WTC11 (cell line): ENCODE results near the gene INPP4B. TPM values are rescaled to one million over a fixed set of nuclear protein-coding genes. Genes with fewer than 3 reads are reported as not detected.

Experiments used
- ATAC-seq: fragments of 200-7000 bp; cut with Tn5 transposase; 2 replicates; pipeline ENCODE4 v1.10.0; 2021; ENCODE audit warnings: mild to moderate bottlenecking, moderate library complexity
- CTCF ChIA-PET: fragments of 300-600 bp; sonication (Branson Sonifier 250); formaldehyde crosslinking; loops from one replicate; lab custom pipeline; 2021; ENCODE audit warnings: antibody characterized with exemption; lab: Charles Lee
- POLR2A ChIA-PET: fragments of 350-600 bp; sonication (Branson Sonifier 250); formaldehyde crosslinking; loops from one replicate; lab custom pipeline; 2021; ENCODE audit warnings: antibody characterized with exemption; lab: Charles Lee
- DNase-seq: peaks from one replicate; pipeline ENCODE4 v3.0.0; 2021; ENCODE audit warnings: low spot score
- H3K27ac Mint-ChIP-seq: 2 replicates; pipeline ENCODE4 v1.8.0; 2021; ENCODE audit warnings: mixed read lengths
- H3K27me3 Mint-ChIP-seq: 2 replicates; pipeline ENCODE4 v1.8.0; 2021; ENCODE audit warnings: low read depth, mild to moderate bottlenecking, moderate library complexity, mixed read lengths
- H3K36me3 Mint-ChIP-seq: 2 replicates; pipeline ENCODE4 v1.8.0; 2021; ENCODE audit warnings: mixed read lengths
- H3K4me1 Mint-ChIP-seq: 2 replicates; pipeline ENCODE4 v1.8.0; 2022; ENCODE audit warnings: mixed read lengths
- H3K4me3 Mint-ChIP-seq: 2 replicates; pipeline ENCODE4 v1.8.0; 2021; ENCODE audit warnings: mild to moderate bottlenecking, moderate library complexity, mixed read lengths
- H3K9me3 Mint-ChIP-seq: 2 replicates; pipeline ENCODE4 v1.8.0; 2021; ENCODE audit warnings: mixed read lengths
- ARID4B ChIP-seq: sonication (generic); formaldehyde crosslinking; IDR thresholded peaks from 2 replicates; pipeline ENCODE4 v1.8.0; 2023; ENCODE audit warnings: missing genetic modification reagents, mild to moderate bottlenecking, borderline replicate concordance
- CDX4 ChIP-seq: fragments of 250-450 bp; sonication (Bioruptor Pico); IDR thresholded peaks from 2 replicates; pipeline ENCODE4 v1.9.0; 2021; ENCODE audit warnings: moderate library complexity, mild to moderate bottlenecking, inconsistent platforms, borderline replicate concordance
- E2F1 ChIP-seq: sonication (generic); formaldehyde crosslinking; IDR thresholded peaks from 2 replicates; pipeline ENCODE4 v1.8.0; 2022; ENCODE audit warnings: mild to moderate bottlenecking, missing genetic modification reagents
- ELF4 ChIP-seq: sonication (generic); formaldehyde crosslinking; IDR thresholded peaks from 2 replicates; pipeline ENCODE4 v1.8.1; 2022; ENCODE audit warnings: low read depth, mild to moderate bottlenecking, moderate library complexity, missing genetic modification reagents
- ERG ChIP-seq: fragments of 250-450 bp; sonication (Bioruptor Pico); IDR thresholded peaks from 2 replicates; pipeline ENCODE4 v1.8.0; 2021; ENCODE audit warnings: mild to moderate bottlenecking
- FOXJ3 ChIP-seq: sonication (generic); formaldehyde crosslinking; IDR thresholded peaks from 2 replicates; pipeline ENCODE4 v1.9.0; 2021; ENCODE audit warnings: missing genetic modification reagents, mild to moderate bottlenecking, borderline replicate concordance
- FOXP1 ChIP-seq: sonication (generic); formaldehyde crosslinking; IDR thresholded peaks from 2 replicates; pipeline ENCODE4 v1.8.0; 2022; ENCODE audit warnings: missing genetic modification reagents, mild to moderate bottlenecking, moderate library complexity, borderline replicate concordance
- GRHL2 ChIP-seq: fragments of 250-450 bp; sonication (Bioruptor Pico); IDR thresholded peaks from 2 replicates; pipeline ENCODE4 v1.8.0; 2022; ENCODE audit warnings: mild to moderate bottlenecking, moderate library complexity; ENCODE audit not compliant: insufficient replicate concordance, severe bottlenecking
- HMGA2 ChIP-seq: fragments of 250-450 bp; sonication (Bioruptor Pico); IDR thresholded peaks from 2 replicates; pipeline ENCODE4 v1.4.0; 2021; ENCODE audit warnings: mild to moderate bottlenecking, moderate library complexity
- KAT7 ChIP-seq: sonication (generic); formaldehyde crosslinking; IDR thresholded peaks from 2 replicates; pipeline ENCODE4 v1.8.1; 2023; ENCODE audit warnings: missing genetic modification reagents, mild to moderate bottlenecking, borderline replicate concordance
- MAX ChIP-seq: sonication (generic); formaldehyde crosslinking; IDR thresholded peaks from 2 replicates; pipeline ENCODE4 v1.8.0; 2022; ENCODE audit warnings: mild to moderate bottlenecking, missing genetic modification reagents
- NFATC4 ChIP-seq: fragments of 250-450 bp; sonication (Bioruptor Pico); IDR thresholded peaks from 2 replicates; pipeline ENCODE4 v1.9.0; 2021; ENCODE audit warnings: mild to moderate bottlenecking
- NR2C2 ChIP-seq: sonication (generic); formaldehyde crosslinking; IDR thresholded peaks from 2 replicates; pipeline ENCODE4 v1.8.0; 2022; ENCODE audit warnings: mild to moderate bottlenecking, missing genetic modification reagents
- NR3C1 ChIP-seq: sonication (generic); formaldehyde crosslinking; conservative IDR thresholded peaks from 2 replicates; pipeline ENCODE4 v1.8.1; 2023; ENCODE audit warnings: low read depth, mild to moderate bottlenecking, missing genetic modification reagents
- PRDM15 ChIP-seq: sonication (generic); formaldehyde crosslinking; IDR thresholded peaks from 2 replicates; pipeline ENCODE4 v1.8.0; 2022; ENCODE audit warnings: missing genetic modification reagents
- PRRX2 ChIP-seq: fragments of 250-450 bp; sonication (Bioruptor Pico); IDR thresholded peaks from 2 replicates; pipeline ENCODE4 v1.8.0; 2021; ENCODE audit warnings: mild to moderate bottlenecking
- SOX15 ChIP-seq: fragments of 250-450 bp; sonication (Bioruptor Pico); IDR thresholded peaks from 2 replicates; pipeline ENCODE4 v1.9.0; 2021; ENCODE audit warnings: mild to moderate bottlenecking
- ZNF423 ChIP-seq: fragments of 250-450 bp; sonication (Bioruptor Pico); IDR thresholded peaks from 2 replicates; pipeline ENCODE4 v2.1.2; 2022; ENCODE audit warnings: mild to moderate bottlenecking, moderate library complexity
- ZSCAN18 ChIP-seq: fragments of 250-450 bp; sonication (Bioruptor Pico); IDR thresholded peaks from 2 replicates; pipeline ENCODE4 v2.1.2; 2022; ENCODE audit warnings: mild to moderate bottlenecking, moderate library complexity
- total RNA-seq: library from RNA; stranded (reverse); gene quantifications from 3 replicates; pipeline ENCODE4 v1.2.3, GENCODE V29; 2021

The INPP4B gene
- total RNA-seq, 1 experiment from 2014 or later = 0.92 TPM

- TF ChIP-seq ERG (CRISPR knock-in tag) (no peak), FOXP1 (CRISPR knock-in tag) (no peak), MAX (CRISPR knock-in tag) (no peak), NR3C1 (CRISPR knock-in tag) (no peak), SOX15 (CRISPR knock-in tag) (no peak), CDX4 (no peak), HMGA2 (no peak), NFATC4 (CRISPR knock-in tag) (no peak), E2F1 (CRISPR knock-in tag) (no peak), ELF4 (CRISPR knock-in tag) (no peak)
- DNase-seq (no peak), ATAC-seq (no peak)
- Mint-ChIP-seq H3K27ac (no peak overlapping the region), H3K36me3 (no peaks in the 10 kb centered on the region), H3K9me3 (no peaks in the 10 kb centered on the region), H3K4me3 (no peak overlapping the region), H3K4me1 (peaks cover 3% of the 10 kb centered on the region; the same call in 1 of the 2 replicates), H3K27me3 (no peaks in the 10 kb centered on the region)
- ChIA-PET POLR2A (no interaction called here), CTCF (no interaction called here)
Observed at GRCh38 chr4:142181021-142181420, 665.1 kb downstream of the INPP4B start.

GRCh38 chr4:142169216-142169615, 676.9 kb downstream of the INPP4B start:
- TF ChIP-seq ZNF423 = no peak
- Mint-ChIP-seq H3K4me3 (no peak overlapping the region), H3K27ac (no peak overlapping the region), H3K4me1 (peaks cover 6% of the 10 kb centered on the region), H3K27me3 (no peaks in the 10 kb centered on the region), H3K36me3 (no peaks in the 10 kb centered on the region), H3K9me3 (no peaks in the 10 kb centered on the region)
- ATAC-seq (no peak), DNase-seq (no peak)
- ChIA-PET CTCF (no interaction called here), POLR2A (no interaction called here)

GRCh38 chr4:142168181-142168580, 677.9 kb downstream of the INPP4B start:
- ChIA-PET CTCF (no interaction called here), POLR2A (no interaction called here)
- Mint-ChIP-seq H3K4me3 (no peak overlapping the region), H3K27ac (no peak overlapping the region), H3K9me3 (no peaks in the 10 kb centered on the region), H3K27me3 (no peaks in the 10 kb centered on the region), H3K4me1 (peaks cover 6% of the 10 kb centered on the region), H3K36me3 (no peaks in the 10 kb centered on the region)
- no peak for DNase-seq
- ATAC-seq = no peak
- TF ChIP-seq KAT7 = no peak
- TF ChIP-seq PRDM15 (CRISPR knock-in tag) = no peak
- TF ChIP-seq ELF4 (CRISPR knock-in tag) = no peak
- TF ChIP-seq FOXP1 (CRISPR knock-in tag) = no peak
- no peak for TF ChIP-seq PRRX2 (CRISPR knock-in tag)
- no peak for TF ChIP-seq ARID4B (CRISPR knock-in tag)
- no peak for TF ChIP-seq ZSCAN18
- no peak for TF ChIP-seq FOXJ3 (CRISPR knock-in tag)
- TF ChIP-seq GRHL2 (CRISPR knock-in tag) = no peak
- no peak for TF ChIP-seq NFATC4 (CRISPR knock-in tag)
- no peak for TF ChIP-seq NR2C2 (CRISPR knock-in tag)
